Uterus (tissue), 4 donors: Measurements from ENCODE around the gene OTUD4. TPM values are rescaled to one million over a fixed set of nuclear protein-coding genes. Genes with fewer than 3 reads are reported as not detected.
A peak's percentile ranks its signal among the peaks of the same experiment; 100 is the strongest.
"Not testable (repeated sequence)": the region's sequence is repeated elsewhere in the genome, so short reads cannot be mapped to it uniquely, and the experiment has no call there.

Experiments
- DNase-seq, 2 donors: peaks; one replicate each; pipeline ENCODE4 v3.0.0-alpha.2; 2019 to 2020
- H3K27ac ChIP-seq, 2 donors: fragments of 200-600 bp; sonication (generic); 1 replicate in 1 of 2; 2 replicates in 1 of 2; pipeline ENCODE4 v1.5.1; 2016 to 2018
- H3K27me3 ChIP-seq, 2 donors: fragments of 200-600 bp; sonication (generic); one replicate each; pipeline ENCODE4 v1.5.1; 2018 to 2019; ENCODE audit warnings: control low read depth in 1 of 2
- H3K36me3 ChIP-seq, 2 donors: fragments of 200-600 bp; sonication (generic); one replicate each; pipeline ENCODE4 v1.5.1; 2019; ENCODE audit warnings: control low read depth in 1 of 2
- H3K4me1 ChIP-seq, 2 donors: fragments of 200-600 bp; sonication (generic); one replicate each; pipeline ENCODE4 v1.5.1; 2018 to 2019; ENCODE audit warnings: control low read depth in 1 of 2
- H3K4me3 ChIP-seq, 2 donors: fragments of 200-600 bp; sonication (generic); 1 replicate in 1 of 2; 2 replicates in 1 of 2; pipeline ENCODE4 v1.5.1; 2018 to 2019; ENCODE audit warnings: mild to moderate bottlenecking in 1 of 2
- H3K9me3 ChIP-seq, 2 donors: fragments of 200-600 bp; sonication (generic); one replicate each; pipeline ENCODE4 v1.5.1; 2019; ENCODE audit warnings: control low read depth in 1 of 2
- POLR2A ChIP-seq, 2 donors: fragments of 450-650 bp; IDR thresholded peaks; one replicate each; pipeline ENCODE4 v1.6.1; 2016; ENCODE audit warnings: antibody characterized with exemption in 2 of 2, mild to moderate bottlenecking in 1 of 2, moderate library complexity in 1 of 2
- intact Hi-C: fragments of 100-400 bp; cut with DNase I; formaldehyde crosslinking; loops from one replicate; pipeline ENCODE4 v1.15.1; 2023; ENCODE audit warnings: low total_unique reads
- total RNA-seq, 4 donors: library from RNA; depleted of rRNA in 3 of 4; stranded (reverse); fragments of >200 nt in 3 of 4; gene quantifications; one replicate each; pipeline versions ENCODE4 v1.1.0 to v1.2.4, GENCODE V29; 2014 to 2023
- TF ChIP-seq, protein P1 (sequence below), 4 experiments: fragments of 200-600 bp in 2 of 4; fragments of 450-650 bp in 2 of 4; sonication (generic) in 2 of 4; IDR thresholded peaks; one replicate each; pipeline ENCODE4 v1.5.1; 2016 to 2019; ENCODE audit warnings: antibody characterized with exemption in 4 of 4, mild to moderate bottlenecking in 2 of 4, moderate library complexity in 1 of 4
- donor health status: DM: yes; HTN: yes; CAD: no.

OTUD4 gene
- total RNA-seq, 4 donors from 2014 or later, result 12.3 to 59.5 (median 31.9) TPM

DNA sequence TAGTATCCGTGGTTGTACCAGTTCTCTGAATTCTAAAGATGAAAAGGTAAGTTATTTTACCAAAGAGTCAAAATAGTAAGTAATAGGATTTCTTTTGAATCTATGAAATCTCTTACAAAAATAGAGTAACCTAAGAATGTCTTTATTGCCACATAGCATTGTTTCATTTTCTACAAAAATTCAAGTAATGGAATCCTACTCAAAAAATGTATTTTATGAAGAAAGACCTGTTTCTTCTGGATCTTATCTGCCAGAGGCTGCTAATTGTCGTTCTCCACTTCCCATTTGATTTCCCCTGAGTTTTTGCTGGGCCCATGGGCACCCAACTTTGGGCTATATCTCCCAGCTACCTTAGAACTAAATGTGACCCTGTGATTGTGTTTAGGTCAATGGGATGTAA, 3.2 kb upstream of the OTUD4 start:
- H3K4me3 ChIP-seq, result no peak overlapping the region
- H3K27me3 ChIP-seq, result no peaks in the 10 kb centered on the region
- H3K36me3 ChIP-seq, result no peaks in the 10 kb centered on the region
- TF ChIP-seq POLR2A (IDR thresholded peaks at IDR 0.05), result no peak
- no peaks in the 10 kb centered on the region for H3K9me3 ChIP-seq
- no peak overlapping the region for H3K27ac ChIP-seq
- H3K4me1 ChIP-seq, result no peaks in the 10 kb centered on the region
- DNase-seq, result no peak
- intact Hi-C loops, result no loop called here

DNA sequence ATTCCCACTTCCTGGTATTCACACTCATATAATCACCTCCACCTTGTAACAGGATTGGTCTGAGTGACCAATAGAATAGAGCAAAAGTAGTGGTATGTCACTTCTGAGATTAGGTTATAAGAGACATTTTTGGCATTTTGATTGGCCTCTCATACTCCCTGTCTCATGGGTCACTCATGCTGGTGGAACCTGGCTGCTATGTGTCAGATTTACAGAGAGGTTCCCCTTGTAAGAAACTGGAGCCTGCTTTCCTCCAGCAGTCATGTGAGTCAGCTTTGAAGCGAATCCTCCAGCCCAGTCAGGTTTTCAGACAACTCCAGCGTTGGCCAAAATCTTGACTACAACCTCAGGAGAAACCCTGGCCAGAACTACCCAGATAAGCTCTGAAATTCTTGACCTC, 2.6 kb upstream of the OTUD4 start:
- Histone ChIP-seq H3K4me3 (no peak overlapping the region), H3K27ac (no peak overlapping the region), H3K27me3 (no peaks in the 10 kb centered on the region), H3K4me1 (no peaks in the 10 kb centered on the region), H3K36me3 (no peaks in the 10 kb centered on the region), H3K9me3 (no peaks in the 10 kb centered on the region)
- DNase-seq, result no peak
- TF ChIP-seq, protein P1, sequence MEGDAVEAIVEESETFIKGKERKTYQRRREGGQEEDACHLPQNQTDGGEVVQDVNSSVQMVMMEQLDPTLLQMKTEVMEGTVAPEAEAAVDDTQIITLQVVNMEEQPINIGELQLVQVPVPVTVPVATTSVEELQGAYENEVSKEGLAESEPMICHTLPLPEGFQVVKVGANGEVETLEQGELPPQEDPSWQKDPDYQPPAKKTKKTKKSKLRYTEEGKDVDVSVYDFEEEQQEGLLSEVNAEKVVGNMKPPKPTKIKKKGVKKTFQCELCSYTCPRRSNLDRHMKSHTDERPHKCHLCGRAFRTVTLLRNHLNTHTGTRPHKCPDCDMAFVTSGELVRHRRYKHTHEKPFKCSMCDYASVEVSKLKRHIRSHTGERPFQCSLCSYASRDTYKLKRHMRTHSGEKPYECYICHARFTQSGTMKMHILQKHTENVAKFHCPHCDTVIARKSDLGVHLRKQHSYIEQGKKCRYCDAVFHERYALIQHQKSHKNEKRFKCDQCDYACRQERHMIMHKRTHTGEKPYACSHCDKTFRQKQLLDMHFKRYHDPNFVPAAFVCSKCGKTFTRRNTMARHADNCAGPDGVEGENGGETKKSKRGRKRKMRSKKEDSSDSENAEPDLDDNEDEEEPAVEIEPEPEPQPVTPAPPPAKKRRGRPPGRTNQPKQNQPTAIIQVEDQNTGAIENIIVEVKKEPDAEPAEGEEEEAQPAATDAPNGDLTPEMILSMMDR (IDR thresholded peaks at IDR 0.05), result no peak
- TF ChIP-seq POLR2A (IDR thresholded peaks at IDR 0.05), result no peak
- intact Hi-C loops, result no loop called here

DNA sequence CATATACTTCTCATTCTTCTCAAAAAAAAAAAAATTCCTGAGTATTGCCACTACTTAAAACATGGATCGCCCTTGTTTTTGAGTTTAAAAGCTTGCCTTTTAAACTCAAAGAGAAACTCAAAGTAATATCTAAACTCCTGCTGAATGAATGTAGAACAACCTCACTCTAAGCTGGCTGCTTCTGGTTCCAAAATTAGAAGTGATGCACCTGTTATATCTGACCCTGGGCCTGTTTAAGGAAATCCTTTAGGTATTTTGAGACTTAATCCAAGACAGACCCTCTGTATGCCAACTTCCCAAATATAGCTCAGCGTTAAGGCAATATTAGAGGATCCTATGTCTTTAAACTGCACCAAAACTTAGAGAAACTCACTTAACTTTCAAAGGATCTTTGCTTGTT, 1.8 kb upstream of the OTUD4 start:
- Histone ChIP-seq H3K4me1 (peaks cover 0 to under 1% of the 10 kb centered on the region in 2 donors), H3K4me3 (no peak overlapping the region), H3K36me3 (no peaks in the 10 kb centered on the region), H3K27me3 (no peaks in the 10 kb centered on the region), H3K9me3 (no peaks in the 10 kb centered on the region), H3K27ac (no peak overlapping the region)
- DNase-seq, result no peak
- intact Hi-C loops, result no loop called here
- TF ChIP-seq POLR2A (IDR thresholded peaks at IDR 0.05), result no peak
- TF ChIP-seq, protein P1 (IDR thresholded peaks at IDR 0.05), result no peak

DNA sequence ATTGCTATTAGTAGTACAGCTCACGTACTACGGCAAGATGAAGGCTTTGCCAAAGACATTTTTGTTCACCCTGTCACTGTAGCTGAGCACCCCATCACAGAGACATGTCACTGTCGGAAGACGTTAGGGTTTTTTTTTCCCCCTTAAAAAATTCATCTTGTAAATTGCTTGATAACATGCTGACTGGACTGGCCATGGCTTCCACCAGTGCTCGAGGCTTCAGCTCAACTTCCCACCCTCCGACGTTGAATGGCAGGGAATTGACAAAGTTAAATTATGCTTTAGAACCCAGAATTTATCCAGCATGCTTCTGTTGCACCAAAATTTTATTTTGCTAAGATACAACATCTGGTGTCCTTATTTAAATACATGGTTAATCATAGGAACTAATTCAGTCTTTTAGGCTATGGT, 707 bp upstream of the OTUD4 start:
- Histone ChIP-seq H3K4me1 (peaks cover 5 to 8% of the 10 kb centered on the region in 2 donors), H3K27ac (peak overlapping the region; percentile 99 to 100), H3K9me3 (no peaks in the 10 kb centered on the region), H3K36me3 (no peaks in the 10 kb centered on the region), H3K4me3 (peak overlapping the region; percentile 87 to 98), H3K27me3 (no peaks in the 10 kb centered on the region)
- intact Hi-C loops, result no loop called here
- TF ChIP-seq POLR2A (IDR thresholded peaks at IDR 0.05), result no peak
- TF ChIP-seq, protein P1 (IDR thresholded peaks at IDR 0.05), result no peak
- no peak for DNase-seq

DNA sequence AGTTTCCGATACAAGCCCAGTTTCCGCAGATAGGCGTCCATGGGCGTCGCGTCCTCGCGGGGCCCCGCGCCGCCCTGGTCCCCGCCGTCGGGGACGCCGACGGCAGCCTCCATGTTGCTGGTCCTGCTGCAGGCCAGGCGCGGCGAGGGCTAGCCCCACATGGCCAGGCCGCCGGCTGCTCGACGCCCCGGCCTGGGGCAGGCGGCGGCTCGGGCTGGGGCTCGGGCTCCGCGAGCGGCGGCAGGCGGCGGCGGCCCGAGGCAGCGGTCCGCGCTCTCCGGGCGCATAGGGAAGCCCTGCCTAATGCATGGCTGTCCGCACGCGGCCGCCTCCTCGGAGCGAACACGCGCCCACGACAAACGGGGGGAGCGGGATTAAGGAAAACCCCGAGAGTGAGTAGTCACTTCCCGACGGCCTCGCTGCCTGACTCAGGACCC, 510 bp downstream of the OTUD4 start:
- intact Hi-C loops, H3K9me3 ChIP-seq, H3K4me1 ChIP-seq, DNase-seq, H3K27me3 ChIP-seq, H3K36me3 ChIP-seq: not testable (repeated sequence)
- H3K4me3 ChIP-seq, result peak overlapping the region; percentile 87 to 98
- peak overlapping the region; percentile 99 to 100 for H3K27ac ChIP-seq

DNA sequence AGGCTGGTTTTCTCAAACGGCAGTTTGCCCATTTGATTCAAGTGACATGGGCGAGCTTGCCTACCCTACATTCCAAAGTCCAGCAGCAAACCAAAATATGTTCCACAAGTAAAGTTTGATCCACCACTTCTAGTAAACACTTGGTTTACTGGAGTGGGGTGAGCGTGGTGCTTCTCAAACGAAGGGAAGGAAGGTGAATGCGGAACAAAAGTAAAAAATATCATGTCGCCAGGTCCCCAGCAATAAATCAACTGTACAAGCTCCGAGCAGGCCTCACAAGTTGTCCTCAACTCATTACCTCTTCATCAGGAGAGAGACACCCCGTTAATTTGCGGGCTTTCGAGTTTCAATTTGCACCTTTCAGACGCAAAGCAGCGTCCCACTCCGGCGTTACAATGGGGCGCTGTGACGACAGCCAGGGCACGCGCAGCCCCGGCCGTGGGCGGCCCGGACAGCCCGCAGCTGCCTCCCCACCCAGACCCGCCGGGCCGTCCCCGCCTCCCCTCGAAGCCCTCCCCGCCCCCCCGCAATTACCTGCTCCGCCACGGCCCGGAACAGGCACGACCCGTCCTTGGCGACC, 1.0 kb downstream of the OTUD4 start:
- Histone ChIP-seq H3K27ac (peak overlapping the region; percentile 99 to 100), H3K36me3 (no peaks in the 10 kb centered on the region), H3K9me3 (no peaks in the 10 kb centered on the region), H3K4me3 (peak overlapping the region; percentile 87 to 98), H3K4me1 (peaks cover 5 to 8% of the 10 kb centered on the region in 2 donors), H3K27me3 (no peaks in the 10 kb centered on the region)
- DNase-seq, result peak; percentile 46 to 63
- intact Hi-C loops, result no loop called here
- TF ChIP-seq, protein P1 (IDR thresholded peaks at IDR 0.05), result no peak
- TF ChIP-seq POLR2A (IDR thresholded peaks at IDR 0.05), result no peak
